Astrocyte (in vitro differentiated cells and primary cell): ENCODE results near the gene RECQL5.

Experiments
- EZH2 ChIP-seq: IDR thresholded peaks from 2 replicates; pipeline ENCODE4 v1.6.1; 2012; ENCODE audit warnings: mild to moderate bottlenecking, low read length, inconsistent platforms; ENCODE audit not compliant: insufficient read depth
- TF ChIP-seq, protein P1 (sequence below): IDR thresholded peaks from 2 replicates; pipeline ENCODE4 v1.5.1; 2011; ENCODE audit warnings: low read depth, mild to moderate bottlenecking, inconsistent platforms, low read length, moderate library complexity; ENCODE audit not compliant: insufficient read depth

GRCh38 chr17:75632428-75632827 is 34.5 kb downstream of the RECQL5 start:
- TF ChIP-seq, protein P1, sequence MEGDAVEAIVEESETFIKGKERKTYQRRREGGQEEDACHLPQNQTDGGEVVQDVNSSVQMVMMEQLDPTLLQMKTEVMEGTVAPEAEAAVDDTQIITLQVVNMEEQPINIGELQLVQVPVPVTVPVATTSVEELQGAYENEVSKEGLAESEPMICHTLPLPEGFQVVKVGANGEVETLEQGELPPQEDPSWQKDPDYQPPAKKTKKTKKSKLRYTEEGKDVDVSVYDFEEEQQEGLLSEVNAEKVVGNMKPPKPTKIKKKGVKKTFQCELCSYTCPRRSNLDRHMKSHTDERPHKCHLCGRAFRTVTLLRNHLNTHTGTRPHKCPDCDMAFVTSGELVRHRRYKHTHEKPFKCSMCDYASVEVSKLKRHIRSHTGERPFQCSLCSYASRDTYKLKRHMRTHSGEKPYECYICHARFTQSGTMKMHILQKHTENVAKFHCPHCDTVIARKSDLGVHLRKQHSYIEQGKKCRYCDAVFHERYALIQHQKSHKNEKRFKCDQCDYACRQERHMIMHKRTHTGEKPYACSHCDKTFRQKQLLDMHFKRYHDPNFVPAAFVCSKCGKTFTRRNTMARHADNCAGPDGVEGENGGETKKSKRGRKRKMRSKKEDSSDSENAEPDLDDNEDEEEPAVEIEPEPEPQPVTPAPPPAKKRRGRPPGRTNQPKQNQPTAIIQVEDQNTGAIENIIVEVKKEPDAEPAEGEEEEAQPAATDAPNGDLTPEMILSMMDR, result no peak
- no peak for TF ChIP-seq EZH2
